H9 (cell line): Measurements from ENCODE around the gene ZNF813. TPM values are rescaled to one million over a fixed set of nuclear protein-coding genes. Genes with fewer than 3 reads are reported as not detected.
"Not testable (repeated sequence)": the region's sequence is repeated elsewhere in the genome, so short reads cannot be mapped to it uniquely, and the experiment has no call there.

Experiments used
- DNase-seq: peaks from one replicate; pipeline ENCODE4 v3.0.0-alpha.2; 2017
- H2AFZ ChIP-seq: one replicate; pipeline ENCODE4 v1.6.1; 2013; ENCODE audit warnings: mild to moderate bottlenecking, low read length, control low read depth, moderate library complexity
- H2AK5ac ChIP-seq: 2 replicates; pipeline ENCODE4 v1.6.1; 2013; ENCODE audit warnings: low read length, control low read depth, mixed read lengths; ENCODE audit not compliant: insufficient read length
- H2BK120ac ChIP-seq: one replicate; pipeline ENCODE4 v1.6.1; 2013; ENCODE audit warnings: low read depth, mild to moderate bottlenecking, low read length, control low read depth, inconsistent platforms; ENCODE audit not compliant: poor library complexity, severe bottlenecking
- H2BK12ac ChIP-seq: 2 replicates; pipeline ENCODE4 v1.6.1; 2013; ENCODE audit warnings: low read length, control low read depth, mixed read lengths, low read depth; ENCODE audit not compliant: insufficient read length
- H2BK15ac ChIP-seq: 2 replicates; pipeline ENCODE4 v1.6.1; 2013; ENCODE audit warnings: low read depth, low read length, control low read depth
- H2BK20ac ChIP-seq: one replicate; pipeline ENCODE4 v1.6.1; 2013; ENCODE audit warnings: low read depth, mild to moderate bottlenecking, low read length, control low read depth, inconsistent platforms; ENCODE audit not compliant: poor library complexity, severe bottlenecking
- H2BK5ac ChIP-seq: 2 replicates; pipeline ENCODE4 v1.6.1; 2013; ENCODE audit warnings: low read length, control low read depth, mixed read lengths; ENCODE audit not compliant: insufficient read length
- H3K14ac ChIP-seq: 2 replicates; pipeline ENCODE4 v1.6.1; 2013; ENCODE audit warnings: low read length, control low read depth; ENCODE audit not compliant: insufficient read depth
- H3K18ac ChIP-seq: 2 replicates; pipeline ENCODE4 v1.6.1; 2013; ENCODE audit warnings: low read depth, mild to moderate bottlenecking, mixed read lengths, low read length, control low read depth; ENCODE audit not compliant: insufficient read length
- H3K23ac ChIP-seq: 2 replicates; pipeline ENCODE4 v1.6.1; 2013; ENCODE audit warnings: low read length, control low read depth, mixed read lengths, low read depth; ENCODE audit not compliant: insufficient read length
- H3K23me2 ChIP-seq: 2 replicates; pipeline ENCODE4 v1.6.1; 2013; ENCODE audit warnings: low read depth, mild to moderate bottlenecking, mixed read lengths, low read length, control low read depth; ENCODE audit not compliant: insufficient read length, poor library complexity, severe bottlenecking
- H3K27ac ChIP-seq: 2 replicates; pipeline ENCODE4 v1.5.1; 2013; ENCODE audit warnings: low read length, control low read depth, mixed read lengths, low read depth; ENCODE audit not compliant: insufficient read length
- H3K27me3 ChIP-seq: 2 replicates; pipeline ENCODE4 v1.6.1; 2013; ENCODE audit warnings: low read length, control low read depth, inconsistent platforms; ENCODE audit not compliant: insufficient read depth
- H3K4ac ChIP-seq: 2 replicates; pipeline ENCODE4 v1.6.1; 2013; ENCODE audit warnings: low read depth, mild to moderate bottlenecking, control low read depth, inconsistent platforms, low read length, moderate library complexity
- H3K4me1 ChIP-seq: 2 replicates; pipeline ENCODE4 v1.6.1; 2013; ENCODE audit warnings: low read length, control low read depth, inconsistent platforms; ENCODE audit not compliant: insufficient read depth
- H3K4me2 ChIP-seq: 2 replicates; pipeline ENCODE4 v1.6.1; 2013; ENCODE audit warnings: low read length, control low read depth, mixed read lengths; ENCODE audit not compliant: insufficient read length, insufficient read depth
- H3K56ac ChIP-seq: 2 replicates; pipeline ENCODE4 v1.6.1; 2013; ENCODE audit warnings: low read depth, mild to moderate bottlenecking, mixed read lengths, low read length, control low read depth; ENCODE audit not compliant: insufficient read length
- H3K79me1 ChIP-seq: 2 replicates; pipeline ENCODE4 v1.6.1; 2013; ENCODE audit warnings: low read depth, mild to moderate bottlenecking, moderate library complexity, low read length, control low read depth, inconsistent platforms; ENCODE audit not compliant: insufficient read depth, poor library complexity, severe bottlenecking
- H3K79me2 ChIP-seq: 2 replicates; pipeline ENCODE4 v1.6.1; 2013; ENCODE audit warnings: low read length, control low read depth, inconsistent platforms; ENCODE audit not compliant: insufficient read depth
- H3K9ac ChIP-seq: 2 replicates; pipeline ENCODE4 v1.6.1; 2013; ENCODE audit warnings: low read length, control low read depth, mixed read lengths; ENCODE audit not compliant: insufficient read length; ENCODE audit errors: extremely low read depth
- H3K9me3 ChIP-seq: one replicate; pipeline ENCODE4 v1.6.1; 2013; ENCODE audit warnings: low read depth, low read length, inconsistent platforms; ENCODE audit not compliant: control insufficient read depth
- H3T11ph ChIP-seq: one replicate; pipeline ENCODE4 v1.6.1; 2013; ENCODE audit warnings: mild to moderate bottlenecking, low read length, control low read depth, inconsistent platforms
- H4K20me1 ChIP-seq: one replicate; pipeline ENCODE4 v1.6.1; 2013; ENCODE audit not compliant: control insufficient read depth, insufficient read length, insufficient read depth
- H4K5ac ChIP-seq: 2 replicates; pipeline ENCODE4 v1.6.1; 2013; ENCODE audit warnings: low read depth, mild to moderate bottlenecking, mixed read lengths, low read length, control low read depth; ENCODE audit not compliant: insufficient read length
- H4K8ac ChIP-seq: replicated peaks from 2 replicates; pipeline ENCODE4 v1.6.1; 2013; ENCODE audit warnings: low read length, control low read depth, mixed read lengths, low read depth; ENCODE audit not compliant: insufficient read length
- H4K91ac ChIP-seq: 2 replicates; pipeline ENCODE4 v1.6.1; 2013; ENCODE audit warnings: low read depth, mild to moderate bottlenecking, moderate library complexity, mixed read lengths, low read length, control low read depth; ENCODE audit not compliant: insufficient read length
- H3K27ac Mint-ChIP-seq, 3 experiments: 2 replicates in 2 of 3; 3 replicates in 1 of 3; pipeline ENCODE4 v1.8.0; 2020 to 2021; ENCODE audit warnings: mixed read lengths in 3 of 3, mild to moderate bottlenecking in 1 of 3, moderate library complexity in 1 of 3
- H3K27me3 Mint-ChIP-seq: 2 replicates; pipeline ENCODE4 v1.8.0; 2021; ENCODE audit warnings: low read depth, mild to moderate bottlenecking, moderate library complexity, mixed read lengths
- H3K36me3 Mint-ChIP-seq, 3 experiments: 2 replicates in 2 of 3; 3 replicates in 1 of 3; pipeline ENCODE4 v1.8.0; 2020 to 2021; ENCODE audit warnings: low read depth in 3 of 3, mixed read lengths in 3 of 3; ENCODE audit not compliant: insufficient read depth in 1 of 3
- H3K4me1 Mint-ChIP-seq, 2 experiments: 2 replicates each; pipeline ENCODE4 v1.8.0; 2020; ENCODE audit warnings: mixed read lengths in 2 of 2
- H3K4me3 Mint-ChIP-seq, 2 experiments: 2 replicates in 1 of 2; 3 replicates in 1 of 2; pipeline ENCODE4 v1.8.0; 2020 to 2021; ENCODE audit warnings: mild to moderate bottlenecking in 2 of 2, mixed read lengths in 2 of 2, moderate library complexity in 1 of 2
- H3K9me3 Mint-ChIP-seq, 2 experiments: 2 replicates in 1 of 2; 3 replicates in 1 of 2; pipeline ENCODE4 v1.8.0; 2020; ENCODE audit warnings: mild to moderate bottlenecking in 2 of 2, mixed read lengths in 2 of 2, moderate library complexity in 1 of 2
- WGBS: extraction: QIAGEN DNeasy Blood & Tissue Kit; methylation state at CpG from one replicate; pipeline ENCODE4 v1.1.7; 2013; ENCODE audit warnings: missing lambda C conversion rate, low lambda C conversion rate, mixed read lengths; ENCODE audit not compliant: insufficient read length; ENCODE audit errors: extremely low coverage; 5-methylcytosine and 5-hydroxymethylcytosine counted together
- long read RNA-seq: library from polyadenylated mRNA; unstranded; transcript quantifications from one replicate; pipeline ENCODE4 v2.0.0, GENCODE V29; 2020
- total RNA-seq: library from RNA; stranded (reverse); gene quantifications from 2 replicates; pipeline ENCODE4 v1.2.1, GENCODE V29; 2021
- TF ChIP-seq, protein P1 (sequence below): fragments of 200-600 bp; sonication (generic); conservative IDR thresholded peaks from 3 replicates; pipeline ENCODE4 v1.8.0; 2021; ENCODE audit warnings: antibody characterized with exemption, mild to moderate bottlenecking

ZNF813 gene
- total RNA-seq = 17.3 TPM in 2 replicates
- long read RNA-seq, full-length matches to known transcripts = 22 of 36 reads
- long read RNA-seq, partial matches to known transcripts = 2 of 36 reads
- long read RNA-seq, other reads (novel, unspliced or antisense) = 12 of 36 reads

DNA sequence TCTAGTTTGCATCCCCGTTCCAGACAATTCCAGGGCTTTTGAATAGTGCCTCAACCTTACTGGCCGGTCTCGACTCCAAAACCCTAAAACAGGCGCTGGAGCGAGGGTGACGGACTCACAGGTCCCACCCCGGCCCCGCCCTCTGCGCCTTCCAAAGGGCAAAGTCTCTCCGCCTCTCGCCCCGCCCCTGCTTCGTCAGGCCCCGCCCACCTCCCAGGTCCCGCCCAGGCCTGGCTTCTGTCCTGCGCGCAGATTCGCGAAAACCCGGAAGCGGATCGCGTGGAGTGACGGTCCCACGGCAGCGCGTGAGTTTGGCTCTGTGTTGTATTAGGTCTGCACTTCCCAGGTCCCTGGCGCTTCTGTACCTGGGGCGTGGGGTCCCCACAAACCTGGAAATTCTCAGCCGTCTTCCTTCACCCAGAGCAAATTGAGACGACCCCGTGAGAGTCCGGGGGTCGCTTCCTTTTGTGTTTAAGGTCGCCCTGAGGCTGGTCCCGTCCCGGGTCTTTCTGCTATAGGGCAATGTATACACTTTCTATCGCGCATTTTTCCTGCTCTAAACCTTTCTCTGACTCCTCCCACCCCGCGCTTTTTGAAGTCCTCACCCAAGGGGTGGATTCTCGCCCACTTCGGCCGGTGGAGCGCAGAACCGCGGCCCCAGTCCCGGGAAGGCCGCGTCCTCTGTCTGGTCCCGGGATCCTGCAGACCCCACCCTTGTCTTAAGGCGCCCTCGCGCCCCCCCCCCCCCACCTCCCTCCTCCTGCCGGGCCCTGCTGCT, at the start of gene ZNF813:
ZNF813 (plus strand) TSS at position 249 of the 778 bp plus-strand sequence. CDS start 16,090 bp downstream, outside the sequence.
- Histone ChIP-seq H4K8ac (no peak within 1 kb of the TSS), H2BK15ac (no peak within 1 kb of the TSS), H3K27ac (no peak within 1 kb of the TSS), H3K4me2 (peak within 1 kb of the TSS; percentile 88), H3K23me2 (peaks cover 3% of the 10 kb centered on the region), H3K23ac (no peak within 1 kb of the TSS), H3K79me1 (no peaks in the 10 kb centered on the region), H2BK120ac (no peak within 1 kb of the TSS), H4K91ac (no peak within 1 kb of the TSS), H3K27me3 (no peaks in the 10 kb centered on the region), H3K4ac (no peak within 1 kb of the TSS), H4K5ac (no peak within 1 kb of the TSS), H3K79me2 (peaks cover 2% of the 10 kb centered on the region; the same call in 1 of the 2 replicates), H3K9me3 (no peaks in the 10 kb centered on the region), H3K56ac (no peak within 1 kb of the TSS), H4K20me1 (no peaks in the 10 kb centered on the region), H2BK5ac (no peak within 1 kb of the TSS), H3K4me1 (no peaks in the 10 kb centered on the region; the same call in 1 of the 2 replicates), H2AFZ (no peak within 1 kb of the TSS), H3K18ac (peak within 1 kb of the TSS; percentile 71), H3T11ph (no peak within 1 kb of the TSS), H2BK12ac (no peak within 1 kb of the TSS), H3K9ac (peak within 1 kb of the TSS; percentile 74), H3K14ac (no peak within 1 kb of the TSS), H2AK5ac (no peak within 1 kb of the TSS), H2BK20ac (no peak within 1 kb of the TSS)
- Mint-ChIP-seq H3K4me3 (peak within 1 kb of the TSS; percentile 96 to 99), H3K9me3 (peaks cover 1 to 7% of the 10 kb centered on the region in 2 experiments; a peak in 3 of 5 replicates), H3K27me3 (no peaks in the 10 kb centered on the region; the same call in 1 of the 2 replicates), H3K36me3 (peaks cover 5 to 15% (median 10%) of the 10 kb centered on the region in 3 experiments; a peak in 6 of 7 replicates), H3K27ac (peak within 1 kb of the TSS; percentile 74 to 96 (median 91)), H3K4me1 (peaks cover 40 to 46% of the 10 kb centered on the region in 2 experiments)
- TF ChIP-seq, protein P1, sequence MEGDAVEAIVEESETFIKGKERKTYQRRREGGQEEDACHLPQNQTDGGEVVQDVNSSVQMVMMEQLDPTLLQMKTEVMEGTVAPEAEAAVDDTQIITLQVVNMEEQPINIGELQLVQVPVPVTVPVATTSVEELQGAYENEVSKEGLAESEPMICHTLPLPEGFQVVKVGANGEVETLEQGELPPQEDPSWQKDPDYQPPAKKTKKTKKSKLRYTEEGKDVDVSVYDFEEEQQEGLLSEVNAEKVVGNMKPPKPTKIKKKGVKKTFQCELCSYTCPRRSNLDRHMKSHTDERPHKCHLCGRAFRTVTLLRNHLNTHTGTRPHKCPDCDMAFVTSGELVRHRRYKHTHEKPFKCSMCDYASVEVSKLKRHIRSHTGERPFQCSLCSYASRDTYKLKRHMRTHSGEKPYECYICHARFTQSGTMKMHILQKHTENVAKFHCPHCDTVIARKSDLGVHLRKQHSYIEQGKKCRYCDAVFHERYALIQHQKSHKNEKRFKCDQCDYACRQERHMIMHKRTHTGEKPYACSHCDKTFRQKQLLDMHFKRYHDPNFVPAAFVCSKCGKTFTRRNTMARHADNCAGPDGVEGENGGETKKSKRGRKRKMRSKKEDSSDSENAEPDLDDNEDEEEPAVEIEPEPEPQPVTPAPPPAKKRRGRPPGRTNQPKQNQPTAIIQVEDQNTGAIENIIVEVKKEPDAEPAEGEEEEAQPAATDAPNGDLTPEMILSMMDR = no peak
- DNase-seq = peak; percentile 93
- WGBS = no CpG with 5 or more reads among the region's 55 CpGs

DNA sequence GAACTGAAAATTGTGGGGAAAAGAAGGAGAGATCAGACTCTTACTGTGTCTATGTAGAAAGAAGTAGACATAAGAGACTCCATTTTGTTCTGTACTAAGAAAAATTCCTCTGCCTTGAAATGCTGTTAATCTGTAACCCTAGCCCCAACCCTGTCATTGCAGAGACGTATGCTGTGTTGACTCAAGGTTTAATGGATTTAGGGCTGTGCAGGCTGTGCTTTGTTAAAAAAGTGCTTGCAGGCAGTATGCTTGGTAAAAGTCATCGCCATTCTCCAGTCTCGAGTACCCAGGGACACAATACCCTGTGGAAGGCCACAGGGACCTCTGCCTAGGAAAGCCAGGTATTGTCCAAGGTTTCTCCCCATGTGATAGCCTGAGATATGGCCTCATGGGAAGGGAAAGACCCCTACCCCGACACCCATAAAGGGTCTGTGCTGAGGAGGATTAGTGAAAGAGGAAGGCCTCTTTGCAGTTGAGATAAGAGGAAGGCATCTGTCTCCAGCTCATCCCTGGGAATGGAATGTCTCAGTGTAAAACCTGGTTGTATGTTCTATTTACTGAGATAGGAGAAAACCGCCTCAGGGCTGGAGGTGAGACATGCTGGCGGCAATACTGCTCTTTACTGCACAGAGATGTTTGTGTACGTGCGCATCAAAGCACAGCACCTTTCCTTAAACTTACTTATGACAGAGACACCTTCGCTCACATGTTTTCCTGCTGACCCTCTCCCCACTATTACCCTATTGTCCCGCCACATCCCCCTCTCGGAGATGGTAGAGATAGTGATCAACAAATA, 46.8 kb upstream of the ZNF813 start:
- H3K27me3 Mint-ChIP-seq, H3K56ac ChIP-seq, H2AK5ac ChIP-seq, H2BK20ac ChIP-seq, H3K4me3 Mint-ChIP-seq, H3K18ac ChIP-seq, H4K8ac ChIP-seq, H2BK15ac ChIP-seq, H3K27ac Mint-ChIP-seq, H3K23me2 ChIP-seq, H3K4me1 ChIP-seq, H3K27ac ChIP-seq, H3K4ac ChIP-seq, H3K9me3 Mint-ChIP-seq, H3K36me3 Mint-ChIP-seq, H3K79me1 ChIP-seq, H2BK12ac ChIP-seq, H2BK120ac ChIP-seq, H4K5ac ChIP-seq, H3T11ph ChIP-seq, H4K20me1 ChIP-seq, H3K4me2 ChIP-seq, H3K9me3 ChIP-seq, H2BK5ac ChIP-seq, H3K79me2 ChIP-seq, H2AFZ ChIP-seq, H3K23ac ChIP-seq, H4K91ac ChIP-seq, H3K9ac ChIP-seq, DNase-seq, H3K14ac ChIP-seq, H3K27me3 ChIP-seq: not testable (repeated sequence)
- peaks cover 14 to 23% of the 10 kb centered on the region in 2 experiments for H3K4me1 Mint-ChIP-seq
- WGBS = no CpG with 5 or more reads among the region's 11 CpGs
